Activated CD8-positive, alpha-beta memory T cell treated with anti-CD3 and anti-CD28 coated beads for 4 hours (primary cell): ENCODE data around the gene MYO1E.
"Not testable (repeated sequence)": the region's sequence is repeated elsewhere in the genome, so short reads cannot be mapped to it uniquely, and the experiment has no call there.

Source experiments
- DNase-seq, 2 donors: peaks; one replicate each; pipeline ENCODE4 v3.0.0-alpha.2; 2020; ENCODE audit warnings: low read depth in 2 of 2

The MYO1E gene

GRCh38 chr15:59133929-59134427, 238.7 kb downstream of the MYO1E start:
- DNase-seq: no peak

DNA sequence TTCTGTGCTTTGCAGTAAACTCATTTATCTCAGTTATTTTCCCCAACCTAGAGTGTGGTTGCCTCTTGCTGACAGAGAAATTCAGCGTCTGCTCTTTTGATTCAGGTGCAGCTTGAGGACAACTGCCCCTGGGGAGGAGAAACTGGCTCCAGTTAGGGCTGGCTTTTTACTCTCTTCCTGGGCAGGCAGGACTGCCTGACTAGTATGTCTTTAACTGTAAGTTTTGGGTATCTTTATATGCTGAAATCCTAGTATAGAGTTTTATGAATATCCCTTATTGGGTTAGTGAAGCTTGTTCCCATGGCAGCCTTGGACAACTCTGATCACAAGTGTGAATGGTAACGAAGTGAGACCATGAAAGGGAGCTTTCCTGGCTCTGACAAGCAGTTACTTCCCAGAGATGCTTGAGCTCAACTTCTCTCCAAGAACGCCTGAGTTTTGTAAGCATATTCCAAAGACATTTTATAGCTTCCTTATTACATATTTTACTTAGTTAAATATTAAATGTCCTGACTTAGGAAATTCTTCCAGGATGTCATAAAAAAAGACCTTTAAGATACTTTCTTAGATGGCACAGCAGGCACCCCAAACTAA, 240.6 kb downstream of the MYO1E start:
- DNase-seq: no peak

DNA sequence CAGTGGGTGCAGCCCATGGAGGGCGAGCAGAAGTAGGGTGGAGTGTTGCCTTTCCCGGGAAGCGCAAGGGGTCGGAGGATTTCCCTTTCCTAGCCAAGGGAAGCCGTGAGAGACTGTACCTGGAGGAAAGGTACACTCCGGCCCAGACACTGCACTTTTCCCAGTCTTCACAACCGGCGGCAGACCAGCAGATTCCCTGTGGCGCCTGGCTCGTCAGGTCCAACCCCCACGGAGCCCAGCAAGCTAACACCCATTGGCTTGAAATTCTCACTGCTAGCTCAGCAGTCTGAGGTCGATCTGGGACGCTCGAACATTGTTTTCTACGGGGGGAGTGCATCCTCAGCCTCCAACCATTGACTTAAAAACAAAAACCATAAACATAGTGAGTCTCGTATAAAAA, 241.2 kb downstream of the MYO1E start:
- DNase-seq: no peak

DNA sequence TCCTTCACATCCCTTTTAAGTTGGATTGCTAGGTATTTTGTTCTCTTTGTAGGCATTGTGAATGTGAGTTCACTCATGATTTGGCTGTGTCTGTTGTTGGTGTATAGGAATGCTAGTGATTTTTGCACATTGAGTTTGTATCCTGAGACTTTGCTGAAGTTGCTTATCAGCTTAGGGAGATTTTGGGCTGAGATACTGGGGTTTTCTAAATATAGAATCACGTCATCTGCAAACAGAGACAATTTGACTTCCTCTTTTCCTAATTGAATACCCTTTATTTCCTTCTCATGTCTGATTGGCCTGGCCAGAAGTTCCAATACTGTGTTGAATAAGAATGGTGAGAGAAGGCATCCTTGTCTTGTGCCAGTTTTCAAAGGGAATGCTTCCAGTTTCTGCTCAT, 245.4 kb downstream of the MYO1E start:
- DNase-seq: not testable (repeated sequence)

DNA sequence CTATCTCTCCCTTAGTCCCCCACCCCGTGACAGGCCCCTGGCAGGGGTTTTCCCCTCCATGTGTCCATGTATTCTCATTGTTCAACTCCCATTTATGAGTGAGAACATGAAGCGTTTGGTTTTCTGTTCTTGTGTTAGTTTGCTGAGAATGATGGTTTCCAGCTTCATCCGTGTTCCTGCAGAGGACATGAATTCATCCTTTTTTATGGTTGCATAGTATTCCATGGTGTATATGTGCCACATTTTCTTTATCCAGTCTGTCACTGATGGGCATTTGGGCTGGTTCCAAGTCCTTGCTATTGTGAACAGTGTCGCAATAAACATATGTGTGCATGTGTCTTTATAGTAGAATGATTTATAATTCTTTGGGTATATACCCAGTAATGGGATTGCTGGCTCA, 247.0 kb downstream of the MYO1E start:
- DNase-seq: not testable (repeated sequence)

DNA sequence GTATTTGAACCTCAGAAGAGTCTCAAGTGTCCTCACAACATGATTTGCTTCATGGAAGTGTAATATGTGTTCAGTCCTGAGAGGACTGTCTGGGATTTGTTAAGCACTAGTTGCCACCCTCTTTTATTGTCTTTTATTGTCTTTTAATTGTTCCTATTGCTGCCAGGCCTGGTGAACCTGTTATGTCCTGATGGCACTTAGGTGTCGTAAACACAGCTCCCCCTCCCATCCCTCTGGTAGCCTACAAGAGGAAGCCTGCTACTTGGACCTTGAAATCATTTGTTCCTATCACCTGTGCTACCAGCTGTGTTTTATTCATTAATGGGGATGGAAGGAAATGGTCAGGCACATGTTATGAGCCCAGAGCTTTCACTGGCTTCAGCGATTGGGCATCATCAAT, 248.4 kb downstream of the MYO1E start:
- no peak for DNase-seq

GRCh38 chr15:59120937-59121336, 251.7 kb downstream of the MYO1E start:
- no peak for DNase-seq

- no peak for DNase-seq
Measured at GRCh38 chr15:59119625-59120024, 253.0 kb downstream of the MYO1E start.

DNA sequence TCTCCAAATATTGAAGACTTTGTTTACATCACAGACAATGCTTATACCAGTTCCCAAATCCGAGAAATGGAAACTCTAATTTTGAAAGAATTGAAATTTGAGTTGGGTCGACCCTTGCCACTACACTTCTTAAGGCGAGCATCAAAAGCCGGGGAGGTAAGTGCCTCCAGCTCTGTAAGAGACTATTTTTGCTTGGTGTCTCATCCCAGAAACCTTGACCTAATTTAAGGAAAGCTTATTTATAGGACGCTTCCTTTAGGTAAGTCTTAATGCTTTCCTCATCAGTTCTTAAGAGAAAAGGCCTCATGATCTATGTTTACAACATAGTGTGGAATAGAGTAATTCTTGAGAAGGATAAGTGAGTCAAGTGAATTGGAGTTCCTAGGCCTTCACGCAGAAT, 255.9 kb downstream of the MYO1E start:
- DNase-seq: no peak

- DNase-seq: no peak
Measured at GRCh38 chr15:59116141-59116540, 256.5 kb downstream of the MYO1E start.

DNA sequence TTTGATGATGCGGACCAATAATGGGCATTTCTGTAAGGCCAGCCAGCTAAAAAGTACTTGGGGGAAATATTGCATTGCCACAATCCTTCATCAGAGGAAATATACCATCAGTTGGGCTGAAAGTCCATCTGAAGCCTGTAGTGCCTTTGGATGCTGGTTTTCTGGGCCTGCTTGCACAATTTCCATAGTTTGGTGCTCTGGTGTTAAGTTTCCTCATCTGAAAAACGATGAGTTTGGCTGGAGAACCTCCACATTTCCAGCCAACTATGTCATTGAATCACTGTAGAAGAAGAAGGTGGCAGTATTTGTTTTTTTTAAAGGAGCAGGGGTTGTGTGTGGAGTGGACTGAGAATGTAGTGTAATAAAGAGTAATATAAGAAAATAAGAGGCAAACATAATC, 257.6 kb downstream of the MYO1E start:
- no peak for DNase-seq

- DNase-seq: no peak
Measured at GRCh38 chr15:59111251-59111650, 261.4 kb downstream of the MYO1E start.

DNA sequence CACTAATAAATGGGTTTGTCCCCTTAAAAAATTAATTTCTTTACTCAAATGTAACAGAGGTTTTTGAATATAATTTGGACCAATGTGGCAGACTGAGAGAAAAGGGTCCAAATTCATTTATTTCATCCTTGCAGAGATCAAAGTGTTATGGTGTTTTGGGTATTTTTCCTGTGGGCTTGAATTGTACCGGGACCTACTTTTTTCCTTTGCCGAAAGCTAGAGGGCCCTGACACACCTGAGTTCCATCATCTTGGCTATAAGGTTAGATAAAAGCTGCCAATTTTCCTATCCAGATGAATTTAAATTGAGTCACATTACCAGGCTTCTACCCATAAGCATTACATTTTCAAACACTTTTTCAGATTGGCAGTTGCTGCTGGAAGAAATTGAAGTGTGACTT, 266.8 kb downstream of the MYO1E start:
- no peak for DNase-seq

GRCh38 chr15:59104912-59105732, 267.5 kb downstream of the MYO1E start, which contains the start of gene CCNB2:
TSS of gene CCNB2 (plus strand) at chr15:59105146. CDS start at chr15:59105269, 123 bp downstream.
- peak; percentile 57 to 68 for DNase-seq

- no peak for DNase-seq
Measured at GRCh38 chr15:59104602-59104911, 268.1 kb downstream of the MYO1E start.

DNA sequence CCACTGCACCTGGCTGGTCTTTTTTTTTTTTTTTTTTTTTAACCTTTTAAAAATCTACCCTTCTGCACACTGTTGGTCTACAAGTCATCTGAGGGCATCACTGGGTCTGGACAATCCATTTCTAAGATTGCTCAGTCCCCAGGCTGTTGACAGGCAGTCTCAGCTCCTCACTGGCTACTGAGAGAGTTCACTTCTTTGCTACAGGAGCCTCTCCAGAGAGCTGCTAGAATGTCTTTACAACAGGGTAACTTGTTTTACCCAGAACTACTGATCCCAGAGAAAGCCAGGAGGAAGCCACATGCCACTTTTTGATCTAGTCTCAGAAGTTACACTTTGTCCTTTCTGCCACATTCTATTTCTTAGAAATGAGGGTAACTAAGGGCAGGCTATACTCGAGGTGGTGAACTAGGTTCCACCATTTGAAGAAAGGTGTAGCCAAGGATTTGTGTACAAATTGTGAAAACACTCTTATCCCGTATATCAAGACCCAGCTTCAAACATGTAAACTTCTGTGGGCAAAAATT, 273.4 kb downstream of the MYO1E start:
- no peak for DNase-seq

DNA sequence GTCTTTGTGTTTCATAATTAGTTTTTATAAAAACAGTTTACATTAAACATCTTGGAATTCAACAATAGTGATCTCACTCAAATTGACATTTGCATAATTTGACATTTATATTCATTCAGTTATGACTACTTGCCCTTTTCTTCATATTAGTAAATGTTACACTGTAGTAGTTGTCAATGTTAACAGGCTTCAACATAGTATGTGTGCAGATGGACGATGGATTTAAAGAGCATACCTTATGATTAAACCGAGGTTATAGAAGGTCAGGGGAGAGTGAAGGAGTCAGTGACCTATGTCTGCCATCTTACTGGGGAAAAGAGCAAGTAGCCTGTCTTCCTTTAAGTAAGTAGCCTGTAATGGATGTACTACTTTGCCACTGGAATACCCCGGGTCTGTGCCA, 276.2 kb downstream of the MYO1E start:
- DNase-seq: no peak

DNA sequence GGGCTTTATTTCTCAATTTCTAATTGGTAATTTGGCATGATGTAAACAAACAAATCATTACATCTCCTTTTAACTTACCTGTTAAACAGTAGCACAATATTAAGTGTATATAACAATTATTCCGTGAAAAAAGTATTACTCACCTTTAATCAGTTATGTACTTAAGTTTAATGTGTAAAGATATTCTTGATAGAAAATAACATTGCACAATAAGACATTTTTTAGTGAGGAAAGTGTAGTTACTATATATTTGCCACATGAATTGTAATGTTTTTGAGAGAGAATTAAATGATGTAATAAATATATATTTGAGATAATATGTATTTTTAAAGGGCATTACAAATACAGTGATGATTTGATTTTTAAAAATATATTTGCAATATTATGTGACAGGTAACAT, 278.6 kb downstream of the MYO1E start:
- no peak for DNase-seq

DNA sequence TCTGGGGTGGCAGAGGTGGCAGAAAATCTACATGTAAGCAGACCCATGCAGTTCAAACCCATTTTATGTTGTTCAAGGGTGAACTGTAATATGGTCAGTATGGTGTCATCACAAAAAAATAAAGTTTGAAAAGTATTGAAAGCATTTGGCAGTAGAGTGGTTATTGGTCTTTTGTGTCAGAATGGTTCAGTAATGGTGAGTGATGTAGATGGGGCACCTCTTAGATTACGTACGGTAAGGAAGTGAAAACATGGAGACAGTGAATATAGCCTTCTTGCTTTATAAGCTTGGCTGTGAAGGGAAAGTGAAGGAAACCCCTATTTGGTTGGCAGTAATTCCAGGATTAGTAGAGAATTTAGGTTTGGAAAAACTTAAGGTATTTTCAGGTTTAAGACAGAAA, 284.9 kb downstream of the MYO1E start:
- no peak for DNase-seq
